ENCODE measurements around the gene HTR3B. TPM values are rescaled to one million over a fixed set of nuclear protein-coding genes. Genes with fewer than 3 reads are reported as not detected.

HTR3B gene
- total RNA-seq, 2 donors from 2014 or later: not detected

- no peak for DNase-seq
- no peak overlapping the region for H3K4me3 Mint-ChIP-seq
- peak; percentile 26 for TF ChIP-seq CTCF (conservative IDR thresholded peaks at IDR 0.05)
- Histone ChIP-seq H3K27ac (ENCODE audit: low read depth, low read length) (no peak overlapping the region), H3K4me3 (ENCODE audit: low read length) (no peak overlapping the region), H3K27me3 (ENCODE audit: control insufficient read depth, insufficient read depth, low read length, poor library complexity, severe bottlenecking) (peaks cover 8% of the 10 kb centered on the region), H3K9me3 (ENCODE audit: control insufficient read depth, low read length) (no peaks in the 10 kb centered on the region), H3K9ac (ENCODE audit: extremely low read depth, low read length, poor library complexity, severe bottlenecking) (no peak overlapping the region), H3K36me3 (ENCODE audit: control insufficient read depth, insufficient read depth, low read length) (no peaks in the 10 kb centered on the region), H3K4me1 (ENCODE audit: control insufficient read depth, insufficient read depth, low read length) (peaks cover 7% of the 10 kb centered on the region)
- H3K27ac Mint-ChIP-seq: no peak overlapping the region
- no peaks in the 10 kb centered on the region for H3K9me3 Mint-ChIP-seq
- H3K27me3 Mint-ChIP-seq (ENCODE audit: insufficient read depth): peaks cover 4% of the 10 kb centered on the region
- peaks cover 9% of the 10 kb centered on the region for H3K4me1 Mint-ChIP-seq
- WGBS, 2 experiments (ENCODE audit: insufficient coverage in 1 of 2, insufficient read length in 1 of 2): 80 to 91% methylated on average over 11 to 15 of the region's 15 CpGs
- H3K36me3 Mint-ChIP-seq (ENCODE audit: low read depth): no peaks in the 10 kb centered on the region
These were observed 84.8 kb downstream of the HTR3B start for GRCh38 chr11:113989381-113989780.

- Mint-ChIP-seq H3K4me3 (no peak overlapping the region), H3K9me3 (no peaks in the 10 kb centered on the region), H3K4me1 (peaks cover 9% of the 10 kb centered on the region), H3K36me3 (ENCODE audit: low read depth) (no peaks in the 10 kb centered on the region), H3K27ac (no peak overlapping the region), H3K27me3 (ENCODE audit: insufficient read depth) (peaks cover 5% of the 10 kb centered on the region)
- Histone ChIP-seq H3K36me3 (ENCODE audit: control insufficient read depth, insufficient read depth, low read length) (no peaks in the 10 kb centered on the region), H3K27ac (ENCODE audit: low read depth, low read length) (no peak overlapping the region), H3K9ac (ENCODE audit: extremely low read depth, low read length, poor library complexity, severe bottlenecking) (no peak overlapping the region), H3K4me3 (ENCODE audit: low read length) (no peak overlapping the region), H3K27me3 (ENCODE audit: control insufficient read depth, insufficient read depth, low read length, poor library complexity, severe bottlenecking) (peaks cover 8% of the 10 kb centered on the region), H3K4me1 (ENCODE audit: control insufficient read depth, insufficient read depth, low read length) (peaks cover 7% of the 10 kb centered on the region), H3K9me3 (ENCODE audit: control insufficient read depth, low read length) (no peaks in the 10 kb centered on the region)
- TF ChIP-seq CTCF (conservative IDR thresholded peaks at IDR 0.05): no peak
- no peak for DNase-seq
- 85 to 91% methylated on average over 1 to 2 of the region's 2 CpGs for WGBS, 2 experiments (ENCODE audit: insufficient coverage in 1 of 2, insufficient read length in 1 of 2)
These were observed 85.3 kb downstream of the HTR3B start for GRCh38 chr11:113989916-113990315.

- Histone ChIP-seq H3K9me3 (ENCODE audit: control insufficient read depth, low read length) (no peaks in the 10 kb centered on the region), H3K4me3 (ENCODE audit: low read length) (no peak overlapping the region), H3K27me3 (ENCODE audit: control insufficient read depth, insufficient read depth, low read length, poor library complexity, severe bottlenecking) (no peaks in the 10 kb centered on the region), H3K4me1 (ENCODE audit: control insufficient read depth, insufficient read depth, low read length) (peaks cover 7% of the 10 kb centered on the region), H3K36me3 (ENCODE audit: control insufficient read depth, insufficient read depth, low read length) (no peaks in the 10 kb centered on the region), H3K27ac (ENCODE audit: low read depth, low read length) (no peak overlapping the region), H3K9ac (ENCODE audit: extremely low read depth, low read length, poor library complexity, severe bottlenecking) (no peak overlapping the region)
- H3K4me3 Mint-ChIP-seq: no peak overlapping the region
- H3K27ac Mint-ChIP-seq: no peak overlapping the region
- no peaks in the 10 kb centered on the region for H3K36me3 Mint-ChIP-seq (ENCODE audit: low read depth)
- peak; percentile 14 for TF ChIP-seq CTCF (conservative IDR thresholded peaks at IDR 0.05)
- DNase-seq: peak; percentile 92
- H3K4me1 Mint-ChIP-seq: peaks cover 9% of the 10 kb centered on the region
- peaks cover 5% of the 10 kb centered on the region for H3K27me3 Mint-ChIP-seq (ENCODE audit: insufficient read depth)
- 23 to 29% methylated on average over 2 to 4 of the region's 4 CpGs for WGBS, 2 experiments (ENCODE audit: insufficient coverage in 1 of 2, insufficient read length in 1 of 2)
- no peaks in the 10 kb centered on the region for H3K9me3 Mint-ChIP-seq
These were observed 86.6 kb downstream of the HTR3B start for GRCh38 chr11:113991170-113991569.

Data from endodermal cell (in vitro differentiated cells).